ENCODE data around the gene TXN2.

DNA sequence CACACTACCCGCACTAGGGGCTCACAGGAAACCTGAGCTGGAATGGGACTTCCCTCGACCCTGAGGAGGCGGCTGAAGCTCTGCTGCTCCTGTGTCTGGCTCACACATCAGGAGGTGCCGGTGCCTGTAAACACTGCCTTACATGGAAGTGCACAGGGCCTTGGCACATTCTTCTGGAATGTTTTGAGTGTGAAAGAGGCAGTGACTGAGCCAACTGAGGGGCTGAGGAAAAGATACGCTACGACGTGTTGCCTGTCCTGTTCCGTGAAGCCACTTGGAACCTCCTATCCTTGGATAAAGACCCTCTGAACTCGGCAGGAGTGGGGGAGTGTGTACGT, 10.5 kb downstream of the TXN2 start:
- no peak for TF ChIP-seq EZH2 (IDR thresholded peaks at IDR 0.05; ENCODE audit: borderline replicate concordance, low read length)
- TF ChIP-seq, protein P1, sequence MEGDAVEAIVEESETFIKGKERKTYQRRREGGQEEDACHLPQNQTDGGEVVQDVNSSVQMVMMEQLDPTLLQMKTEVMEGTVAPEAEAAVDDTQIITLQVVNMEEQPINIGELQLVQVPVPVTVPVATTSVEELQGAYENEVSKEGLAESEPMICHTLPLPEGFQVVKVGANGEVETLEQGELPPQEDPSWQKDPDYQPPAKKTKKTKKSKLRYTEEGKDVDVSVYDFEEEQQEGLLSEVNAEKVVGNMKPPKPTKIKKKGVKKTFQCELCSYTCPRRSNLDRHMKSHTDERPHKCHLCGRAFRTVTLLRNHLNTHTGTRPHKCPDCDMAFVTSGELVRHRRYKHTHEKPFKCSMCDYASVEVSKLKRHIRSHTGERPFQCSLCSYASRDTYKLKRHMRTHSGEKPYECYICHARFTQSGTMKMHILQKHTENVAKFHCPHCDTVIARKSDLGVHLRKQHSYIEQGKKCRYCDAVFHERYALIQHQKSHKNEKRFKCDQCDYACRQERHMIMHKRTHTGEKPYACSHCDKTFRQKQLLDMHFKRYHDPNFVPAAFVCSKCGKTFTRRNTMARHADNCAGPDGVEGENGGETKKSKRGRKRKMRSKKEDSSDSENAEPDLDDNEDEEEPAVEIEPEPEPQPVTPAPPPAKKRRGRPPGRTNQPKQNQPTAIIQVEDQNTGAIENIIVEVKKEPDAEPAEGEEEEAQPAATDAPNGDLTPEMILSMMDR (conservative IDR thresholded peaks at IDR 0.05 in 1 of 2, IDR thresholded peaks at IDR 0.05 in 1 of 2; ENCODE audit: extremely low read depth in 1 of 2, insufficient read depth in 1 of 2, low read depth in 1 of 2, low read length in 2 of 2): no peak
